Measurements from ENCODE around the gene CROCC. TPM values are rescaled to one million over a fixed set of nuclear protein-coding genes. Genes with fewer than 3 reads are reported as not detected.

CROCC gene
- total RNA-seq, 3 donors from 2014 or later: 12.2 to 32.5 (median 16.8) TPM

DNA sequence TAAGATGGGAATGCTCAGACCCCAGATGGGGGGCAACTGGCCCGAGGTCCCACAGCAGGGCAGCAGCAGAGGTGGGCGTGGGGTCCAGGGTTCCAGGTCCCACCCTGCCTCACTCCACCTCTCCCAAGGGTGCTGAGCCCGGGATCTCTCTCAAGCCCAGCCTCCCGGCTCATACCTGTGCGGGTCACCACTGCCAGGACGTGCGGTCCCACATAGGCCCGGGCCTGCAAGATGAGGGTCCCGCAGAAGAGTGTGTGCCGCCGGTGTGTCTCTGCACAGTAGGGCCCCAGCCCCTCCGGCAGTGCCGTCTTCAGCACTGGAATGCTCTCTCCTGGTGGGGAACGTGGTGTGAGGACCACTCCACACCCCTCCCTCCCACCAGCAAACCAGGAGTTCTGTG lies 75.1 kb downstream of the CROCC start:
- Histone ChIP-seq H3K9me3 (no peaks in the 10 kb centered on the region), H3K4me1 (ENCODE audit: low read depth) (no peaks in the 10 kb centered on the region), H3K4me3 (no peak overlapping the region), H3K36me3 (ENCODE audit: low read depth) (no peaks in the 10 kb centered on the region)
- ATAC-seq: no peak
- no peak for TF ChIP-seq CTCF (IDR thresholded peaks at IDR 0.05)
- intact Hi-C loops (cut with DNase I, micrococcal nuclease): no loop called here
- no peak for DNase-seq

DNA sequence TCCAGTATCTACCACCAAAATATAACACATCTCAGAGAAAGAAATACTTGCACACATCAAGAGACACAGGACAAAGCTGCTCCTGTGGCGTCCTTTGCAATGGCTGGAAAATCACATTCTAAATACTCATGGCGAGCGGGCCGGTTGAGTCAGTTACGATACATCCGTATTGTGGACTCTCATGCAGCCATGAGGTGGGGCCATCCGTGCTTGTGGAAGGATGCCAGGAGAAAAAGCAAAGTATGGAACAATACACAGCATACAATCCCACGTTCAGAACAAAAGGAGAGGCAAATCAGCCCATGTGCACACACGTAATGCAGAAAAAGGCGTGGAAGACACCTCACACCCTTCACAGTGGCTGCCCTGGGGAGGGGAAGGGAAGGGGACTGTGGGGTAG lies 76.9 kb downstream of the CROCC start:
- no peak overlapping the region for H3K4me3 ChIP-seq
- DNase-seq: no peak
- no peak for TF ChIP-seq CTCF (IDR thresholded peaks at IDR 0.05)
- no peaks in the 10 kb centered on the region for H3K4me1 ChIP-seq (ENCODE audit: low read depth)
- H3K9me3 ChIP-seq: no peaks in the 10 kb centered on the region
- no peaks in the 10 kb centered on the region for H3K36me3 ChIP-seq (ENCODE audit: low read depth)
- no peak for ATAC-seq
- intact Hi-C loops (cut with DNase I, micrococcal nuclease): no loop called here

- intact Hi-C loops (cut with DNase I, micrococcal nuclease): no loop called here
- no peak for ATAC-seq
- no peaks in the 10 kb centered on the region for H3K36me3 ChIP-seq (ENCODE audit: low read depth)
Observed at GRCh38 chr1:16999863-17000262, 78.1 kb downstream of the CROCC start.

DNA sequence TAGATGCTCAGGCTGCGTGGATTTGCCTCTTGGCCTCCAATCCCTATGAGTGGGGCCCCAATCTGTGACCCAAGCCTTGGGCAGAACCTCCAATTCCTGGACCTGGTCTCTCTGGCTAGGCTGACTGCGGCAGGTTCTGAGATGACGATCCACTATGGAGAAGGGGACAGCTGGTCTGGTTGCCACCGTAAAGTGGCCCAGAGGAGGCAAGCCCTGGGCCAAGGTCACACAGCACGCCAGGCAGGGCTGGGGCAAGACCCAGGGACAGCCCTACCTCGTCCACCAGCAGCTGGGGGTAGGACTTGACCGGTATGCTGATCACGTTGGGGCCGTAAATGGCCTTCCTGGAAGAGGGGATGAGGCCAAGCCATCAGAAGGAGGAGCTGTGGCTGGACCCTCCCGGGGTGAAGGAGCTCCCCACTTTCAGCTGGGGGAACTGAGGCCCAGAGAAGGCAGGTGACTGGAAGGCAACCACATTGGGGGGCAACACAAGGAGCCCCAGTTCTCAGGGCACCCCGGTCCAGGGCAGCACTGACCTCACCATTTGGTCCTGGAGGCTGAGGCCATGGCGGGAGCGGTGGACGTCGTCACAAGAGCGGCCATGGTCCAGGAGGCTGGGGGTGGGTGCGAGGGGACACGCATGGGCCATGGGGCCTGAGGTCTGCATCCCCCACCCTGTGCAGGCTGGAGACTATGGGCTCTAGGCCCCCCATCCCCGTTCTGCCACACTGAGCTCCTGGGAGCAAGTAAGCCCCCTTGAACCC lies 80.2 kb downstream of the CROCC start:
- no peaks in the 10 kb centered on the region for H3K36me3 ChIP-seq (ENCODE audit: low read depth)
- no peak for DNase-seq
- no peak for TF ChIP-seq CTCF (IDR thresholded peaks at IDR 0.05)

More at GRCh38 chr1:16999863-17000262, 78.1 kb downstream of the CROCC start:
- Histone ChIP-seq H3K4me3 (no peak overlapping the region), H3K4me1 (ENCODE audit: low read depth) (no peaks in the 10 kb centered on the region), H3K9me3 (no peaks in the 10 kb centered on the region)
- TF ChIP-seq CTCF (IDR thresholded peaks at IDR 0.05): no peak
- no peak for DNase-seq

GRCh38 chr1:17002524-17002902 lies 80.8 kb downstream of the CROCC start:
- intact Hi-C loops (cut with DNase I, micrococcal nuclease): no loop called here
- H3K9me3 ChIP-seq: no peaks in the 10 kb centered on the region
- H3K36me3 ChIP-seq (ENCODE audit: low read depth): no peaks in the 10 kb centered on the region
- TF ChIP-seq CTCF (IDR thresholded peaks at IDR 0.05): no peak
- H3K4me1 ChIP-seq (ENCODE audit: low read depth): no peaks in the 10 kb centered on the region
- H3K4me3 ChIP-seq: no peak overlapping the region
- DNase-seq (no peak), ATAC-seq (no peak)

More for the DNA sequence above, 80.2 kb downstream of the CROCC start:
- intact Hi-C loops (cut with DNase I, micrococcal nuclease): no loop called here
- Histone ChIP-seq H3K9me3 (no peaks in the 10 kb centered on the region), H3K4me1 (ENCODE audit: low read depth) (no peaks in the 10 kb centered on the region), H3K4me3 (no peak overlapping the region)
- ATAC-seq: no peak

Data from mucosa of descending colon (tissue), 3 donors.